PFSK-1 (cell line): ENCODE results near the gene SKAP1.

Source experiments
- POLR2AphosphoS5 ChIP-seq: IDR thresholded peaks from 2 replicates; pipeline ENCODE4 v1.6.1; 2012; ENCODE audit warnings: low read depth, mild to moderate bottlenecking, control low read depth, low read length, moderate library complexity
- TAF1 ChIP-seq: IDR thresholded peaks from 2 replicates; pipeline ENCODE4 v1.6.1; 2012; ENCODE audit warnings: low read length, control low read depth, borderline replicate concordance; ENCODE audit not compliant: insufficient read depth
- TF ChIP-seq, protein P1 (sequence below), 2 experiments: IDR thresholded peaks; 2 replicates each; pipeline versions ENCODE4 v1.6.1 to v1.8.0; 2011 to 2012; ENCODE audit warnings: low read depth in 2 of 2, low read length in 2 of 2, control low read depth in 1 of 2, inconsistent platforms in 1 of 2, mild to moderate bottlenecking in 1 of 2, moderate library complexity in 1 of 2; ENCODE audit not compliant: insufficient read depth in 1 of 2

DNA sequence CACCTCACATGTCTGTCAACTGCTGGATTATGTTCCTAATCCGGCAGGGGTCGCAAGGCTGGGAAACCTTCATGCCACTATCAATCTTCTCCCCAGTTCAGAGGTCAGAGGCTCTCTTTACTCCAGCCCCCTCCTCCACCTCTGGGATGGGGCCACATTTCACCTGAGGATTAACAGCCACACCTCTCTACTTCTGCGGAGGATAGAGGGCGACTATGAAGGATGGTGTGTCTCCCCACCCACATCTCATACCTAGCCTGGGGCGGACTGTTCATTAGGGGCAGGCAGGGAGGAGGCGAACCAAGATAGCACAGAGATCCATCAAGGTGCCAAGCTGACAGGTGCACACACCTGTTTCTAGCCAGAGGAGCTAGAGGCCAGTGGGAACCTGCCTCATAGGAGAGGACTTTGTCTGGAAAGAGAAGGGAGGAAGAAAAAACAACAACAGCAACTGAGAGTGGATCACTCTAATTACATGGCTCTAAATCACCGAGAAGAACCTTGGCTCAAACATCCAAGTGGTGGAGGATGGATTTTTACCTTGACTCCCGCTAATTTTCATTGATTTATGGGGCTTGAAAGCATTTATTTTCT lies 41.9 kb upstream of the SKAP1 start:
- TF ChIP-seq, protein P1, sequence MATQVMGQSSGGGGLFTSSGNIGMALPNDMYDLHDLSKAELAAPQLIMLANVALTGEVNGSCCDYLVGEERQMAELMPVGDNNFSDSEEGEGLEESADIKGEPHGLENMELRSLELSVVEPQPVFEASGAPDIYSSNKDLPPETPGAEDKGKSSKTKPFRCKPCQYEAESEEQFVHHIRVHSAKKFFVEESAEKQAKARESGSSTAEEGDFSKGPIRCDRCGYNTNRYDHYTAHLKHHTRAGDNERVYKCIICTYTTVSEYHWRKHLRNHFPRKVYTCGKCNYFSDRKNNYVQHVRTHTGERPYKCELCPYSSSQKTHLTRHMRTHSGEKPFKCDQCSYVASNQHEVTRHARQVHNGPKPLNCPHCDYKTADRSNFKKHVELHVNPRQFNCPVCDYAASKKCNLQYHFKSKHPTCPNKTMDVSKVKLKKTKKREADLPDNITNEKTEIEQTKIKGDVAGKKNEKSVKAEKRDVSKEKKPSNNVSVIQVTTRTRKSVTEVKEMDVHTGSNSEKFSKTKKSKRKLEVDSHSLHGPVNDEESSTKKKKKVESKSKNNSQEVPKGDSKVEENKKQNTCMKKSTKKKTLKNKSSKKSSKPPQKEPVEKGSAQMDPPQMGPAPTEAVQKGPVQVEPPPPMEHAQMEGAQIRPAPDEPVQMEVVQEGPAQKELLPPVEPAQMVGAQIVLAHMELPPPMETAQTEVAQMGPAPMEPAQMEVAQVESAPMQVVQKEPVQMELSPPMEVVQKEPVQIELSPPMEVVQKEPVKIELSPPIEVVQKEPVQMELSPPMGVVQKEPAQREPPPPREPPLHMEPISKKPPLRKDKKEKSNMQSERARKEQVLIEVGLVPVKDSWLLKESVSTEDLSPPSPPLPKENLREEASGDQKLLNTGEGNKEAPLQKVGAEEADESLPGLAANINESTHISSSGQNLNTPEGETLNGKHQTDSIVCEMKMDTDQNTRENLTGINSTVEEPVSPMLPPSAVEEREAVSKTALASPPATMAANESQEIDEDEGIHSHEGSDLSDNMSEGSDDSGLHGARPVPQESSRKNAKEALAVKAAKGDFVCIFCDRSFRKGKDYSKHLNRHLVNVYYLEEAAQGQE (IDR thresholded peaks at IDR 0.05; ENCODE audit: insufficient read depth in 1 of 2, low read depth in 2 of 2, low read length in 2 of 2), result no peak
- TF ChIP-seq POLR2AphosphoS5, result no peak
- TF ChIP-seq TAF1, result no peak
